Smooth muscle cell (in vitro differentiated cells): ENCODE results near the gene METTL24. TPM values are rescaled to one million over a fixed set of nuclear protein-coding genes. Genes with fewer than 3 reads are reported as not detected.

Experiments
- polyA plus RNA-seq: library from polyadenylated mRNA; unstranded; fragments of >200 nt; fragmentation: Nextera tagmentation; extraction: Ambion mirVana; gene quantifications from 2 replicates; pipeline ENCODE4 v1.2.1, GENCODE V29; 2016
- total RNA-seq: library from RNA; depleted of rRNA; stranded (reverse); fragments of >200 nt; gene quantifications from 2 replicates; pipeline ENCODE4 v1.2.3, GENCODE V29; 2014

METTL24 gene
- total and polyA plus RNA-seq, 2 experiments from 2014 or later = 0.74 to 2.6 TPM

Other genes starting within 250 kb of the METTL24 start
- 16.9 and 39.5 TPM in 2 replicates for gene WASF1, start 178.7 kb downstream of the METTL24 start, total RNA-seq
- 22.8 and 26.5 TPM in 2 replicates for gene WASF1, start 178.7 kb downstream of the METTL24 start, polyA plus RNA-seq
- 22.1 and 28.8 TPM in 2 replicates for gene CDC40, start 177.9 kb downstream of the METTL24 start, total RNA-seq
- gene CDC40, start 177.9 kb downstream of the METTL24 start, polyA plus RNA-seq = 16.9 and 20.9 TPM in 2 replicates
- gene DDO, start 57.2 kb upstream of the METTL24 start, total RNA-seq = not detected in 2 replicates
- gene DDO, start 57.2 kb upstream of the METTL24 start, polyA plus RNA-seq = not detected in 2 replicates
- gene SLC22A16, start 118.3 kb upstream of the METTL24 start, total RNA-seq = not detected in 2 replicates
- not detected in 2 replicates for gene SLC22A16, start 118.3 kb upstream of the METTL24 start, polyA plus RNA-seq